Activated T-cell treated with anti-CD3 and anti-CD28 coated beads for 48 hours (primary cell): Measurements from ENCODE around the gene CREB3.

Source experiments
- DNase-seq: peaks from one replicate; pipeline ENCODE4 v3.0.0-alpha.2; 2020; ENCODE audit warnings: low read depth

Gene CREB3

GRCh38 chr9:35702696-35703095 is 29.8 kb upstream of the CREB3 start:
- DNase-seq = no peak

DNA sequence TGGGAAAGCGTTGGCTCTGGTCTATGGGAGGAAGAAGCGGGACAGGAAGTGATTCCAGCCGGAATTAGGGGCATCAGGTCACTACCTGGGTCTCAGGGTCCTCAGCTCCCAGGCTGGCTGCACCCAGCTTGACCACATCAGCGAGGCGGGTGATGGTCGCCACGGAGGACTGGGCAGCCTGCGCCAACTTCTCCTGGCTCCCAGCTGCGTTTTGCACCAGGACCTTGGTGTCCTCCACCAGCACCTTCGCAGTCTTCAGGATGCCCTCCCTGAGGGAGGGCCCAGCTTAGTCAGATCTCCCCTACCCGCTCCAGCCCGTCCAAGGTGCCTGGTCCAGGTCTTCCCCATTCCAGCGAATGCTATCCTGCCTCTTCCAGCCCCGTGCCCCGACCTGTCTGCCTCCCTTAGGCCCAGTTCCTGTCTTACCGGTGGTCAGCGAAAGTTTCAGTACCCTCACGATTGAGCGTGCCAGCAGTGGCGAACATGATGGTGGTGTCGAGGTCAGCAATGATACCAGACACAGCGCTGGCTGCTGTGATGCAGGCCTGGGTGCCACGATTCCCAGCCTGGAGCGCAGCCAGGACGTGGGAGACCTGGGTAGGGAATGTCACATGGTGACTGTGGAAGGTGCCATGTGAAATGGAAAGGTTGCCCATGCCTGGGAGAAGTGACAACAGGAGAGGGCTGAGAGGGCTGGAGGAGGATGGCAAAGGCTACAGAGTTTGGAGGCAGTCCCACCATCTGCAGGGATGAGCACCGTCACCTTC is 28.4 kb upstream of the CREB3 start:
- no peak for DNase-seq

- no peak for DNase-seq
Observed at GRCh38 chr9:35705372-35705771, 27.1 kb upstream of the CREB3 start.

GRCh38 chr9:35705836-35706430 is 26.5 kb upstream of the CREB3 start:
- no peak for DNase-seq

DNA sequence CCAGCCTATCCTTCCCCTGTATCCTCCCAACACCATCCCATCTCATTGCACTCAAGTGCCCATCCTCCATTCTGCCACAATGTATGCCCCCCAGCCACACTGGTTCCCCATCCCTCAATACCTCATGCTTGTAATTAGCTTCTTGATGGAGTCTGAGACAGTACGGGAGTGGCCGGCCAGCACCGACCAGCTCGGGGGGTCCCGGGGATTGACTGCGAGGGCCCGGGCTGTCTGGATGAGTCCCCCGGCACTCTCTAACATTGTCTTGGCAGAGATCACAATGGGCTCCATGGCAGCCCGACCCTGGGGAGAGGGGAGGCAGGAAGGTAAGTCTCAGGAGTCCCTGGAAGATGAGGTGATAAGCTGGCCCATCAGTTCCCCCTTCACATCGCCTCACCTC is 25.5 kb upstream of the CREB3 start:
- DNase-seq = no peak

DNA sequence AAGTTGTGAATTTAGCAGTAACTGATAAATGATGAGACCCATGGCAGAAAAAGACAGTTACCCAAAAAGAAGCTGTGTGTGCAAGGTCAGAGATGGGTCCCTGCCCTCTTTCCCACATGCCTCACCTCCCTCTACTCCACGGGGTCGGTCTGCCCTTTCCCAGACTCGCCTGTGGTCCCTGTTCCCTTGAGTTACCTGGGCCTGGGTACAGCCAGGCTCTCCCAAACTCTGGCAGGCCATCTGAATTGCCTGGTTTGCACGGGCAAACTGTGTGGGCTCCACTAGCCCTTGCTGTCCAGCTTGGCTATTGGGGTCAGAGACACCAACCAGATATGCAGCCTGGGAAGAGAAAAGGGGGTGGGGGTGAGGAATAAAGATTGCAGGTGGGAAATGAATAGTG is 24.3 kb upstream of the CREB3 start:
- no peak for DNase-seq

DNA sequence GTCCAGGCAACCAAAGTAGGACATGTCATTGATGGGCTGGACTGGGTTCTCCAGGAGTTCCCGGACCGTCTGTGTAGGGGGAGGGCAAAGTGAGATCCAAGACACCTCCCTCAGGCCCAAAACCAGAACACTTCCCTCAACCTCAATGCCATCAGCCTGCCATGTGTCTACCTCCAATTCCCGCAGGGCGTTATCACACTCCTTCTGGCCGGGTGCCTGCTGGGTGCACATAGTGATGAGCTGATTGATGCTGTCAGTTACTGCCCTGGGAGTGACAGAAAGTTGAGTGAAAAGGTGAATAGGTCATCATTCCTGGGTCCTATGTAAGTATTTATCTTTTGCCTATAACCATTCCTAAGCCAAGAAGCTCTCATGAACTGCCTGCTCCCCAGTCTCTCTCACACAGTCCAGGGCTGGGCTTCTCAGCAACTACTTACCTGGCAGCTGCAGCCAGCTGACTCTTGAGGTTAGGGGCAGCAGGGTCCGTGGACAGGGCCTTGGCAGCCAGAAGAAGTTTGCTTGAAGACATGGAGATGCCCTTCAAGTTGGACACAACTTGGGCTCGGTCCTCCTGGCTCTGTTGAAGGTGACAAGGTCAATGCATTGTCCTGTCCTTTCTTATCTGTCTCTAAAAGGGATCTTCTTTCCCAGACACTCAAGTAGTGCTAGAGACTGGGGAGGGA is 21.5 kb upstream of the CREB3 start:
- no peak for DNase-seq

GRCh38 chr9:35711501-35712428 is 20.7 kb upstream of the CREB3 start:
- DNase-seq = no peak

GRCh38 chr9:35712762-35713400 is 19.6 kb upstream of the CREB3 start:
- no peak for DNase-seq

- DNase-seq = no peak
Observed at GRCh38 chr9:35713578-35713977, 18.9 kb upstream of the CREB3 start.

DNA sequence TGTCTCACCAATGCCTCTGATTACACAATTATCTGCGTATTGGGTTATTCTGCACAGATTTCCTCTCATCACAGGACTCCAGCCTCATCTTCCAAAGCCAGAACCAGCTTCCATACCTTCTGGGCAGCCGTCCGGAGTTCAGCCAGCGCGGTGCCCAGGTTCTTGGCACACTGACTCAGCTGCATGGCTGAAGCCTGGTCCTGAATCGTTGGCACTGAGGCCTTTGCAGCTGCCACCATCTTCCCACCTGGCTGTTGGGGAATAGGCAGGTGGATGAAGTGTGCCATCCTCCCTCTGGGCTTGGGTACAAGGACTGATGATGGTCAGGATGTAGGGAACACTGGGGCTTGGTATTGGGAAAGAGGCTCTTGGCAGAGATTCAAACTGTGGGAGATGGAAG is 18.3 kb upstream of the CREB3 start:
- DNase-seq = no peak

- DNase-seq = no peak
Observed at GRCh38 chr9:35714579-35715252, 17.8 kb upstream of the CREB3 start.

- no peak for DNase-seq
Observed at GRCh38 chr9:35716230-35716629, 16.2 kb upstream of the CREB3 start.

DNA sequence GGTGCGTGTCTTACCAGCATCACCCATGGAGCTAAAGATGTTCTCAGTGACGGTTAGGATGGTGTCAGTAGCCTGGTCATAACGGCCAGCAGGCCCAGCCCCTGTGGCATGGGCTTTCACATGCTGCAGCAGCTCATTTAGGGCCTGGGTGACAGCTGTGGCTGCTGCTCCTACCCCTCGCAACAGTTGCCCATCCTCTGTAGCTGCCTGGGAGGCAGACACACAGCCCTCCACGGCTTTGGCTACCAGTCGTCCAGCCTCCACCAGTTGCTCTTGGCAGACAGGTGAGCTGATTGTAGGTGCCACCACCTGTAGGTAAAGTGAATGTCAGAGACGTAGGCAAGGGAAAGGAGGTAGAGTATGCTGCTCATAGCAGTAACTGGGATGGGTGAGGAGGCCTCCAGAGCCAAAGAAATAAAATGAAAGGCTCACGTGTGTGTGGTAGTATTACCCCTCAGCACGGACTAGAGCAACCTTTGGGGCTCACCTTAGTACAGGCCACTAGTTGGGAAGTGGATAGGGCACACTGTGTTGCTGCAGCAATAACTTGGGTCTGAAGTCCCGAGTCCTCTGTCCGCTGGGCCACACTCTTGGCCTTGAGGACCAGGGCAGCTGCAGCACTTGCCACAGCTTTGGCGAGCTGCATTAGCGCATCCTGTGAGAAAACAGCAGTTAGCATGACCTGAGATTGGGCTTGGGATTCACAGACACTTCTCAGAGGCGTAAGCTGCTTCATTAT is 15.2 kb upstream of the CREB3 start:
- no peak for DNase-seq

GRCh38 chr9:35718721-35719511 is 13.6 kb upstream of the CREB3 start:
- no peak for DNase-seq

- DNase-seq = no peak
Observed at GRCh38 chr9:35719546-35719945, 12.9 kb upstream of the CREB3 start.

GRCh38 chr9:35723426-35723825 is 9.0 kb upstream of the CREB3 start:
- DNase-seq = no peak

- no peak for DNase-seq
Observed at GRCh38 chr9:35723908-35724307, 8.6 kb upstream of the CREB3 start.

GRCh38 chr9:35725362-35725761 is 7.1 kb upstream of the CREB3 start:
- DNase-seq = no peak

DNA sequence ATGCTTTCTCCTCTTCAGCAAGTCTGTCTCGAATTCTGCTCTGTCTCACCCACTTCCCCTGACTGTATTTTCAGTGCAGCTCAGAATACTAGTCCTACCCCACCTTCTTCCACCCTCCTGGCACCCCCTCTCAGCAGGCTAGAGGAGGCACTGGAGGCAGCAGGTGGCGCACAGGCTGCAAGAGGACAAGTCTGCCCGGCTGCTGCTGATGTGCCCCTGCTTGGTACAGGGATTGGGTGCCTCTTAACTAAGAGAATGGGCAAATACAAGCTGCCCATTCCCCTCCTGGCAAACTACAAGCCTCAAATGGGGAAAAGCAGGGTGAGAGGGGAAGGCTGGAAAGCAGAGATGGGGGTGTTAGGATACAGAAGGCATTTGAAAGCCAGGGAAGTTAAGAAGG is 5.5 kb upstream of the CREB3 start:
- DNase-seq = no peak
